Common myeloid progenitor, CD34-positive (primary cell): ENCODE data around the gene PIGH.
A peak's percentile ranks its signal among the peaks of the same experiment; 100 is the strongest.
"Not testable (repeated sequence)": the region's sequence is repeated elsewhere in the genome, so short reads cannot be mapped to it uniquely, and the experiment has no call there.

Source experiments
- CTCF ChIA-PET: fragments of 350-600 bp; sonication (Branson Sonifier 250); formaldehyde crosslinking; loops from one replicate; lab custom pipeline; 2021; ENCODE audit warnings: antibody characterized with exemption; lab: Charles Lee
- POLR2A ChIA-PET: fragments of 350-600 bp; sonication (Branson Sonifier 250); formaldehyde crosslinking; loops from one replicate; lab custom pipeline; 2021; ENCODE audit warnings: antibody characterized with exemption; lab: Charles Lee
- DNase-seq, 3 donors: peaks; one replicate each; pipeline versions ENCODE4 v3.0.0 to v3.0.0-alpha.2; 2013
- H3K27ac ChIP-seq, 2 experiments: 1 replicate in 1 of 2; 2 replicates in 1 of 2; pipeline ENCODE4 v1.7.0; 2013; ENCODE audit warnings: inconsistent platforms in 2 of 2, low read length in 2 of 2, mild to moderate bottlenecking in 2 of 2, low read depth in 1 of 2, moderate library complexity in 1 of 2; ENCODE audit not compliant: severe bottlenecking in 2 of 2, insufficient read depth in 1 of 2, poor library complexity in 1 of 2
- H3K27me3 ChIP-seq, 5 experiments: replicated peaks in 2 of 5; 1 replicate in 3 of 5; 2 replicates in 2 of 5; pipeline versions ENCODE4 v1.6.1 to v1.7.0; 2013; ENCODE audit warnings: low read length in 4 of 5, mild to moderate bottlenecking in 2 of 5, moderate library complexity in 2 of 5, inconsistent platforms in 1 of 5; ENCODE audit not compliant: insufficient read depth in 5 of 5, control insufficient read depth in 4 of 5
- H3K36me3 ChIP-seq, 4 experiments: 1 replicate in 2 of 4; 2 replicates in 2 of 4; pipeline versions ENCODE4 v1.6.1 to v1.7.0; 2013; ENCODE audit warnings: low read length in 3 of 4, control low read depth in 1 of 4, mild to moderate bottlenecking in 1 of 4; ENCODE audit not compliant: control insufficient read depth in 4 of 4, insufficient read depth in 4 of 4
- H3K4me1 ChIP-seq, 4 experiments: 1 replicate in 3 of 4; 2 replicates in 1 of 4; pipeline versions ENCODE4 v1.6.1 to v1.7.1; 2013; ENCODE audit warnings: low read length in 3 of 4, mild to moderate bottlenecking in 3 of 4, control low read depth in 1 of 4, inconsistent platforms in 1 of 4, moderate library complexity in 1 of 4; ENCODE audit not compliant: control insufficient read depth in 4 of 4, insufficient read depth in 4 of 4; ENCODE audit errors: control extremely low read depth in 1 of 4
- H3K4me3 ChIP-seq, 7 experiments: 1 replicate in 4 of 7; 2 replicates in 3 of 7; pipeline versions ENCODE4 v1.5.1 to v1.7.0; 2013; ENCODE audit warnings: mild to moderate bottlenecking in 7 of 7, low read length in 6 of 7, moderate library complexity in 6 of 7, inconsistent platforms in 2 of 7, low read depth in 2 of 7, control low read depth in 1 of 7; ENCODE audit not compliant: insufficient read depth in 4 of 7, control insufficient read depth in 1 of 7; ENCODE audit errors: extremely low read depth in 1 of 7
- H3K9me3 ChIP-seq, 5 experiments: 1 replicate in 4 of 5; 2 replicates in 1 of 5; pipeline versions ENCODE4 v1.6.1 to v1.7.1; 2013; ENCODE audit warnings: low read length in 4 of 5, mild to moderate bottlenecking in 2 of 5, inconsistent platforms in 1 of 5, low read depth in 1 of 5, moderate library complexity in 1 of 5; ENCODE audit not compliant: control insufficient read depth in 4 of 5, insufficient read depth in 2 of 5; ENCODE audit errors: control extremely low read depth in 1 of 5
- WGBS: methylation state at CpG from one replicate; pipeline ENCODE4 v1.1.5; 2013; ENCODE audit not compliant: insufficient coverage; 5-methylcytosine and 5-hydroxymethylcytosine counted together

The PIGH gene

GRCh38 chr14:67626131-67626530 lies 26.1 kb upstream of the PIGH start:
- H3K36me3 ChIP-seq, H3K27ac ChIP-seq, H3K27me3 ChIP-seq, H3K9me3 ChIP-seq, H3K4me3 ChIP-seq, POLR2A ChIA-PET: not testable (repeated sequence)
- no CpG with 5 or more reads among the region's 1 CpG for WGBS
- CTCF ChIA-PET: interaction anchor here (0.6 kb wide), 1 partner anchor 13 kb away, joined by 3 read pairs; no protein-coding TSS in a partner anchor
- DNase-seq: peak in 1 of 3 donors; percentile 41
- peaks cover 11 to 17% (median 13%) of the 10 kb centered on the region in 4 experiments for H3K4me1 ChIP-seq

DNA sequence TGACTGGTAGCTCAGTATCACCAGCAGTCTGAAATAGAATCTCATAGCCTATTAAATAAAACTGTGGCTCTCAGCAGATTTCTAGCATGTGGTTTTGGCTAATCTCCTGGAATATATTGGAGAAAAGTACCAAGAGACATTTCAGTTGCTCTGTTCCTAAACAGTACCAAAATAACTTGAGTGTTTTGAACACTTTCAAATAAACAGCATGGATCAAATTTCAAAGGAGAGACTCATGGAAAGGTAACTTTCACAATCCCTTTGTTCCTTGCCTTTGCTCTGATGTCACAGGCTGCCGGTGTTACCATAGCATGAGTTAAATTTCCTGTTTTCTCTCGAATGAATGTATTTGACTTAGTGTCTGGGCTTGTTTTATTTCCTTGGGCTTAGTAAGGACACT lies 23.0 kb upstream of the PIGH start:
- H3K27ac ChIP-seq: peak overlapping the region; percentile 30 to 66
- DNase-seq: peak in 1 of 3 donors; percentile 30
- WGBS: 20% methylated on average over 1 of the region's 2 CpGs
- H3K36me3 ChIP-seq: peaks cover 0 to 5% (median 1%) of the 10 kb centered on the region in 4 experiments
- peak overlapping the region in 1 of 7 experiments; percentile 6 for H3K4me3 ChIP-seq
- peaks cover 16 to 36% (median 26%) of the 10 kb centered on the region in 4 experiments for H3K4me1 ChIP-seq
- H3K27me3 ChIP-seq: peaks cover 0 to 6% (median 2%) of the 10 kb centered on the region in 5 experiments
- POLR2A ChIA-PET: interaction anchor here (0.8 kb wide), 1 partner anchor 16 kb away, joined by 3 read pairs; no protein-coding TSS in a partner anchor
- H3K9me3 ChIP-seq: peaks cover 0 to 1% (median 0%) of the 10 kb centered on the region in 5 experiments
- CTCF ChIA-PET: interaction anchor here (1.1 to 1.9 kb wide), 3 partner anchors 20 to 43 kb away, joined by 5 to 7 read pairs (median 7); no protein-coding TSS in a partner anchor

GRCh38 chr14:67622675-67623074 lies 22.6 kb upstream of the PIGH start:
- Histone ChIP-seq H3K4me3 (peak overlapping the region in 2 of 7 experiments; percentile 6 to 17), H3K27ac (peak overlapping the region; percentile 30 to 66), H3K36me3 (peaks cover 0 to 5% (median 1%) of the 10 kb centered on the region in 4 experiments), H3K4me1 (peaks cover 16 to 36% (median 26%) of the 10 kb centered on the region in 4 experiments), H3K27me3 (peaks cover 0 to 6% (median 2%) of the 10 kb centered on the region in 5 experiments), H3K9me3 (peaks cover 0 to 1% (median 0%) of the 10 kb centered on the region in 5 experiments)
- POLR2A ChIA-PET: interaction anchor here (0.8 kb wide), 1 partner anchor 16 kb away, joined by 3 read pairs; no protein-coding TSS in a partner anchor
- 0% methylated on average over 1 of the region's 4 CpGs for WGBS
- DNase-seq: peak; percentile 56 to 81 (median 78)
- CTCF ChIA-PET: interaction anchor here (1.1 to 1.9 kb wide), 2 partner anchors 20 to 43 kb away, joined by 5 to 7 read pairs; no protein-coding TSS in a partner anchor

- Histone ChIP-seq H3K4me3 (peak overlapping the region; percentile 60 to 91 (median 79)), H3K27ac (peak overlapping the region in 1 of 2 experiments; percentile 91), H3K4me1 (peaks cover 16 to 36% (median 26%) of the 10 kb centered on the region in 4 experiments), H3K9me3 (no peaks in the 10 kb centered on the region), H3K27me3 (peaks cover 0 to 6% (median 2%) of the 10 kb centered on the region in 5 experiments), H3K36me3 (peaks cover 0 to 5% (median 1%) of the 10 kb centered on the region in 4 experiments)
- ChIA-PET POLR2A (interaction anchor here (0.7 kb wide), 1 partner anchor 55 kb away, joined by 3 read pairs; no protein-coding TSS in a partner anchor), CTCF (interaction anchor here (0.7 to 4.8 kb wide), 12 partner anchors 13 to 82 kb away, joined by 3 to 49 read pairs (median 4); partner anchors contain the start of gene RDH12)
- peak in 1 of 3 donors; percentile 27 for DNase-seq
- WGBS: 11% methylated on average over 19 of the region's 19 CpGs
These were observed 20.2 kb upstream of the PIGH start for GRCh38 chr14:67620217-67620785.

DNA sequence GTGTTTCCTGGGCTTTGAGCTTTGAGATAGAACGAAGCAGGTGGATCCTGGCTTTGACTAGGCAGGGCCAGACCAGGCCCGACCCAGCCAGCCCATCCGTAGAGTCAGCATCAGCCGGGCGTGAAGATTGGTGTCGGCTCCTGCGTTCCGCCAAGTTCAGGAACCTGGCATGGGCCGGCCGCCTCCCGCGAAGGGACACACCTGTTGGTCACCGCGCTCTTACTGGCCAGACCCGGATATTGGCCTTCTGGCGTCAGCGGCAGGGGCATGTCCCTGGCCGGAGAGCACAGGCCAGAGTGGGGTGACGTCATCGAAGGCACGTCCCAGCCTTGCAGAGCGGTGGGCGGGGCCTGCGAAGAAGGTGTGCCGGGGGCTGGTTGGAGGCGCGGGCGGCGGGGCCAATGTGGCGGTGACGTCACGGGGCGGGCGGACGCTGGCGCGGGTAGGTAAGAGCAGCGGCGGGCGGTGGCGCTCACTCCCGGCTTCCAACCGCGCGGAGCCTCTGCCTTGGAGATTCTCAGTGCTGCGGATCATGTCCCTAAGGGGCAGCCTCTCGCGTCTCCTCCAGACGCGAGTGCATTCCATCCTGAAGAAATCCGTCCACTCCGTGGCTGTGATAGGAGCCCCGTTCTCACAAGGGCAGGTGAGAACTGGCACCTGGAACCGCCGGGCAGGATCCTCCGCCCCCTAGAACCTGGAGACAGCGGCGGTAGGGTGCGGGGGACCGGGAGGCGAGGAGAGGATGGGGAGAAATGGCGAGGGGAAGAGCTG lies 19.6 kb upstream of the PIGH start, which contains the start of gene ARG2:
TSS of gene ARG2 (plus strand) at position 475 of the 771 bp plus-strand sequence. CDS start at position 533, 58 bp downstream.
- peak; percentile 92 to 95 (median 94) for DNase-seq
- peak within 1 kb of the TSS; percentile 78 to 91 for H3K27ac ChIP-seq
- H3K4me3 ChIP-seq: peak within 1 kb of the TSS; percentile 60 to 91 (median 79)
- WGBS: 0% methylated on average over 52 of the region's 62 CpGs
- peaks cover 16 to 36% (median 26%) of the 10 kb centered on the region in 4 experiments for H3K4me1 ChIP-seq
- ChIA-PET CTCF (interaction anchor here (0.7 to 4.8 kb wide), 25 partner anchors 8 to 108 kb away, joined by 3 to 49 read pairs (median 5); partner anchors contain the start of gene RDH12), POLR2A (interaction anchor here (1.2 kb wide), 1 partner anchor 20 kb away, joined by 8 read pairs; the partner anchor contains the start of gene PIGH)
- peaks cover 0 to 6% (median 2%) of the 10 kb centered on the region in 5 experiments for H3K27me3 ChIP-seq
- H3K9me3 ChIP-seq: no peaks in the 10 kb centered on the region
- H3K36me3 ChIP-seq: peaks cover 0 to 2% (median 0%) of the 10 kb centered on the region in 4 experiments

DNA sequence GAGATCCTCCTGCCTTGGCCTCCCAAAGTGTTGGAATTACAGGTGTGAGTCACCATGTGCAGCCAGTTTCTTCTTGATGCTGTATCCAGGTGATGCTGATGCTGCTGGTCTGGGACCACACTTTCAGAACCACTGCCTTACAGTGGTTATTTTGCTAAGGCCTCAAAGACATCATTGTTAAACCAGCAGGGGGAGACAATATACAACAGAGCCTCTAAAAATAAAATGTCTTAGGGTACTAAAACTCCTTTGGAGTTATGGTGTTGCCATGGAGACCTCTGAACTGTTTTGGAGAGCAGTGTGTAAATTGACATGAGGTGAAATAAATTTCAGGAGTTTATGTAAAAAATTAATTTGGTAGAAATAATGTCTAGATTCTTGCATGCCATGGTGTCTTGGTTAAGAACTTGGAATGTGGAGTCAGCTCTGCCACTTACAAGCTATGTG lies 18.6 kb upstream of the PIGH start:
- H3K4me3 ChIP-seq: peak overlapping the region in 4 of 7 experiments; percentile 3 to 91 (median 58)
- H3K9me3 ChIP-seq: no peaks in the 10 kb centered on the region
- peak overlapping the region; percentile 78 to 91 for H3K27ac ChIP-seq
- peaks cover 16 to 35% (median 26%) of the 10 kb centered on the region in 4 experiments for H3K4me1 ChIP-seq
- ChIA-PET CTCF (interaction anchor here (0.7 to 4.8 kb wide), 19 partner anchors 9 to 109 kb away, joined by 3 to 49 read pairs (median 5); partner anchors contain the start of gene RDH12), POLR2A (interaction anchor here (0.6 to 1.2 kb wide), 3 partner anchors 19 to 36 kb away, joined by 3 to 8 read pairs (median 4); partner anchors contain the start of gene PIGH)
- peaks cover 0 to 6% (median 2%) of the 10 kb centered on the region in 5 experiments for H3K27me3 ChIP-seq
- H3K36me3 ChIP-seq: peaks cover 0 to 2% (median 0%) of the 10 kb centered on the region in 4 experiments
- peak; percentile 91 to 94 (median 93) for DNase-seq
